ENCODE measurements around the gene PPM1M.

DNA sequence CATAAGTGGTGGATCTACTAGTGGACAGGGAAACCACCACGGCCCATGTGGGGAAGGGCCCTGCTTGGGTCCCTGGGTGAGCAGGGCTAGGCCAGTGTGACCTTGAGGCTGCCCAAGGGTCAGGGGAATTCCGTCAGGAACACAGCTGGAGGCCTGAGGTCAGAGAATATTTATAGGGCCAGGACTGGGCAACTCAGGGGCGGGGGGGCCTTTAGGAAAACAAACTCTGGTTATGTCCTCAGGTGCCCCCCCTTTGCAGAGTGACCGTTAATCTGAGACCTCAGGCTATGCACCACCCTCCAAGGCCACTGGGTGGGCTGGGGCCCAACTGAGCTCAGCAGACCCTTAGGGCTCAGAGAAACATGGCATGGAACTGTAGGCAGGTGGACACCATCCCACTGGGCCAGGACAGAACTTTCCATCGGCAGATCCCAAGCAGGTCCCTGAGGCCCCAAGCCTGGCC lies 9.1 kb upstream of the PPM1M start:
- TF ChIP-seq, protein P1, sequence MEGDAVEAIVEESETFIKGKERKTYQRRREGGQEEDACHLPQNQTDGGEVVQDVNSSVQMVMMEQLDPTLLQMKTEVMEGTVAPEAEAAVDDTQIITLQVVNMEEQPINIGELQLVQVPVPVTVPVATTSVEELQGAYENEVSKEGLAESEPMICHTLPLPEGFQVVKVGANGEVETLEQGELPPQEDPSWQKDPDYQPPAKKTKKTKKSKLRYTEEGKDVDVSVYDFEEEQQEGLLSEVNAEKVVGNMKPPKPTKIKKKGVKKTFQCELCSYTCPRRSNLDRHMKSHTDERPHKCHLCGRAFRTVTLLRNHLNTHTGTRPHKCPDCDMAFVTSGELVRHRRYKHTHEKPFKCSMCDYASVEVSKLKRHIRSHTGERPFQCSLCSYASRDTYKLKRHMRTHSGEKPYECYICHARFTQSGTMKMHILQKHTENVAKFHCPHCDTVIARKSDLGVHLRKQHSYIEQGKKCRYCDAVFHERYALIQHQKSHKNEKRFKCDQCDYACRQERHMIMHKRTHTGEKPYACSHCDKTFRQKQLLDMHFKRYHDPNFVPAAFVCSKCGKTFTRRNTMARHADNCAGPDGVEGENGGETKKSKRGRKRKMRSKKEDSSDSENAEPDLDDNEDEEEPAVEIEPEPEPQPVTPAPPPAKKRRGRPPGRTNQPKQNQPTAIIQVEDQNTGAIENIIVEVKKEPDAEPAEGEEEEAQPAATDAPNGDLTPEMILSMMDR (IDR thresholded peaks at IDR 0.05; ENCODE audit: low read length), result no peak
- TF ChIP-seq EZH2 (IDR thresholded peaks at IDR 0.05; ENCODE audit: borderline replicate concordance, low read length), result no peak

Data from OCI-LY1 (cell line).